ENCODE data around the gene TAF4. TPM values are rescaled to one million over a fixed set of nuclear protein-coding genes. Genes with fewer than 3 reads are reported as not detected.
A peak's percentile ranks its signal among the peaks of the same experiment; 100 is the strongest.

Gene TAF4
- total and polyA plus RNA-seq, 2 of the 13 experiments (the other 11 are each of a cell fraction or from before 2014, with no cell fraction given) = 5.9 to 12.0 TPM

GRCh38 chr20:62046431-62046830, 19.2 kb downstream of the TAF4 start:
- intact Hi-C loops (cut with micrococcal nuclease; ENCODE audit: unreplicated experiment) = no loop called here
- DNase-seq (ENCODE audit: low spot score) = no peak
- CTCF ChIA-PET (ENCODE audit: low intra/inter-chr PET ratio, low total read pairs) = no interaction called here
- 95% methylated on average over 15 of the region's 15 CpGs for WGBS (ENCODE audit: low lambda C conversion rate)
- Histone ChIP-seq H4K20me1 (ENCODE audit: insufficient read depth, low read length) (peaks cover 31% of the 10 kb centered on the region), H2AFZ (ENCODE audit: low read length) (no peak overlapping the region), H3K27ac (ENCODE audit: extremely low read length, insufficient read depth, low read length) (no peak overlapping the region), H3K9me3 (ENCODE audit: low read length) (no peaks in the 10 kb centered on the region), H3K4me2 (ENCODE audit: low read depth, low read length) (no peak overlapping the region), H3K36me3 (replicated peaks in 1 of 2; ENCODE audit: control insufficient read depth in 1 of 2, insufficient read depth in 2 of 2, low read length in 2 of 2) (peaks cover 8 to 10% of the 10 kb centered on the region in 2 experiments; a peak in 3 of 5 replicates), H3K79me2 (ENCODE audit: insufficient read depth, low read length) (peaks cover 93% of the 10 kb centered on the region), H3K4me1 (ENCODE audit: insufficient read depth, low read length) (peaks cover 35% of the 10 kb centered on the region), H3K4me3 (replicated peaks in 1 of 3; ENCODE audit: insufficient read depth in 1 of 3, low read depth in 2 of 3, low read length in 3 of 3) (no peak overlapping the region), H3K27me3 (ENCODE audit: control insufficient read depth in 1 of 2, insufficient read depth in 2 of 2, low read length in 2 of 2) (no peaks in the 10 kb centered on the region), H3K9ac (ENCODE audit: insufficient read depth, low read depth, low read length) (no peak overlapping the region)
- TF ChIP-seq SCMH1 (CRISPR knock-in tag; IDR thresholded peaks at IDR 0.05; ENCODE audit: borderline replicate concordance) = no peak
- TF ChIP-seq ZBTB38 (CRISPR knock-in tag; IDR thresholded peaks at IDR 0.05) = peak; percentile 27; the same call in 1 of the 2 replicates
- no peak for ATAC-seq
- no TSS peak for BruUV-seq (replicated peaks)
- in situ Hi-C loops (cut with HindIII; ENCODE audit: extremely low pct_ligation_motif_present, low pct_unique_long_range_greater_than_20kb) = no loop called here
- no peak for FAIRE-seq
- POLR2A ChIA-PET = no interaction called here

- no peak for ATAC-seq
- Histone ChIP-seq H3K36me3 (replicated peaks in 1 of 2; ENCODE audit: control insufficient read depth in 1 of 2, insufficient read depth in 2 of 2, low read length in 2 of 2) (peaks cover 8 to 10% of the 10 kb centered on the region in 2 experiments; a peak in 3 of 5 replicates), H3K9ac (ENCODE audit: insufficient read depth, low read depth, low read length) (no peak overlapping the region), H3K79me2 (ENCODE audit: insufficient read depth, low read length) (peaks cover 93% of the 10 kb centered on the region), H3K4me2 (ENCODE audit: low read depth, low read length) (no peak overlapping the region), H3K27me3 (ENCODE audit: control insufficient read depth in 1 of 2, insufficient read depth in 2 of 2, low read length in 2 of 2) (no peaks in the 10 kb centered on the region), H3K4me1 (ENCODE audit: insufficient read depth, low read length) (peaks cover 35% of the 10 kb centered on the region), H4K20me1 (ENCODE audit: insufficient read depth, low read length) (peaks cover 29% of the 10 kb centered on the region), H3K27ac (ENCODE audit: extremely low read length, insufficient read depth, low read length) (no peak overlapping the region), H3K9me3 (ENCODE audit: low read length) (no peaks in the 10 kb centered on the region), H3K4me3 (replicated peaks in 1 of 3; ENCODE audit: insufficient read depth in 1 of 3, low read depth in 2 of 3, low read length in 3 of 3) (no peak overlapping the region), H2AFZ (ENCODE audit: low read length) (no peak overlapping the region)
- ChIA-PET POLR2A (no interaction called here), CTCF (ENCODE audit: low intra/inter-chr PET ratio, low total read pairs) (no interaction called here)
- no peak for TF ChIP-seq ZIK1 (CRISPR knock-in tag; IDR thresholded peaks at IDR 0.05; ENCODE audit: borderline replicate concordance, low read depth)
- TF ChIP-seq ZBTB33 (CRISPR knock-in tag; IDR thresholded peaks at IDR 0.05) = peak; percentile 28
- BruUV-seq (replicated peaks) = no TSS peak
- no peak for DNase-seq (ENCODE audit: low spot score)
- FAIRE-seq = no peak
- in situ Hi-C loops (cut with HindIII; ENCODE audit: extremely low pct_ligation_motif_present, low pct_unique_long_range_greater_than_20kb) (no loop called here), intact Hi-C loops (cut with micrococcal nuclease; ENCODE audit: unreplicated experiment) (no loop called here)
- WGBS (ENCODE audit: low lambda C conversion rate) = 95% methylated on average over 22 of the region's 22 CpGs
Measured at GRCh38 chr20:62045529-62046285, 20.0 kb downstream of the TAF4 start.

Measured in HepG2 (cell line).